T1000 (cell line): Measurements from ENCODE around the gene SLC35D3.
"Not testable (repeated sequence)": the region's sequence is repeated elsewhere in the genome, so short reads cannot be mapped to it uniquely, and the experiment has no call there.

Experiments
- DNase-seq: peaks from one replicate; lab custom pipeline; 2025; ENCODE audit warnings: mixed read lengths; lab: John Stamatoyannopoulos, UW

The SLC35D3 gene, protein sequence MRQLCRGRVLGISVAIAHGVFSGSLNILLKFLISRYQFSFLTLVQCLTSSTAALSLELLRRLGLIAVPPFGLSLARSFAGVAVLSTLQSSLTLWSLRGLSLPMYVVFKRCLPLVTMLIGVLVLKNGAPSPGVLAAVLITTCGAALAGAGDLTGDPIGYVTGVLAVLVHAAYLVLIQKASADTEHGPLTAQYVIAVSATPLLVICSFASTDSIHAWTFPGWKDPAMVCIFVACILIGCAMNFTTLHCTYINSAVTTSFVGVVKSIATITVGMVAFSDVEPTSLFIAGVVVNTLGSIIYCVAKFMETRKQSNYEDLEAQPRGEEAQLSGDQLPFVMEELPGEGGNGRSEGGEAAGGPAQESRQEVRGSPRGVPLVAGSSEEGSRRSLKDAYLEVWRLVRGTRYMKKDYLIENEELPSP

DNA sequence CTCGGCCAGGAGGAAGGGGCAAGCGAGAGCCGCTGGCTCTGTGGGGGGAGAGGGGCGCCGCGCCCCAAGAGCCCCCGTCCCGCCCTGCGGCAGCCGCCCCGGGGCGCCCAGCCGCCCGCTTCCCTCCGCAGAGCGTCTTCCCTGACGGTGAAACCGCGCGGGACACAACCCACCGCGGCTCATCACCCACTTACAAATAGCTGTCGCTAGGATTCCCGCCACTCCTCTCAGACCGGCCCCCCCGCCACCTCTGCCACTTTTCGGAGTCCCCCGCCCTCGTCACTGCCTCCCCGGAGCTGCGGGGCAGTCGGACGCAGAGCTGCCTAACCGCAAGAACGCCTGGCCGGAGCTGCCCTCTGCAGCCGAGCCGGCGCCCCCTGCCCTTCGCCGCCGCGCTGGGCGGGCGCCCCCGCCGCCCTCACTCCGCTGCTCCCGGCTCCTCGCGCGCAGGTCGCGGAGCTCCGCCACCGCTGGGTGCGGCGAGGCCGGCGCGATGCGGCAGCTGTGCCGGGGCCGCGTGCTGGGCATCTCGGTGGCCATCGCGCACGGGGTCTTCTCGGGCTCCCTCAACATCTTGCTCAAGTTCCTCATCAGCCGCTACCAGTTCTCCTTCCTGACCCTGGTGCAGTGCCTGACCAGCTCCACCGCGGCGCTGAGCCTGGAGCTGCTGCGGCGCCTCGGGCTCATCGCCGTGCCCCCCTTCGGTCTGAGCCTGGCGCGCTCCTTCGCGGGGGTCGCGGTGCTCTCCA is at the start of gene SLC35D3:
Gene SLC35D3 (plus strand): TSS at position 366 of the 749 bp plus-strand sequence. CDS start 128 bp downstream, at position 494.
- no peak for DNase-seq

DNA sequence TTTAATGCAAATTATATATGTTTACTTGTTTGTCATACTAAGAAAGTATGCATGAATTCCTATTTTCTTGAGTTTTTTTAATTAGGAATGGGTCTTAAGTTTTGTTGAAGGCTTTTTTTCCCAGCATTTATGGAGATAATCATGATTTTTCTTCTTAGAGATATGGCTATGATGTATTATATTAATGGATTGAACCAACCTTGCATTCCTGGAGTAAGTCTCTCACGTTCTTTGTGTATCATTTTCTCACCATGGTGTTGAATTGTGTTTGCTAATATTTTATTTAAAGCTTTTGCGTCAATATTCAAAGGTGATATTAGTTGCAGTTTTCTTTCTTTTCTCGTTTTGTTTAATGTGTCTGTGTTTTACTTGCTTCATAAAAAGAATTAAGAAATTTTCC is 48.4 kb upstream of the SLC35D3 start:
- no peak for DNase-seq

DNA sequence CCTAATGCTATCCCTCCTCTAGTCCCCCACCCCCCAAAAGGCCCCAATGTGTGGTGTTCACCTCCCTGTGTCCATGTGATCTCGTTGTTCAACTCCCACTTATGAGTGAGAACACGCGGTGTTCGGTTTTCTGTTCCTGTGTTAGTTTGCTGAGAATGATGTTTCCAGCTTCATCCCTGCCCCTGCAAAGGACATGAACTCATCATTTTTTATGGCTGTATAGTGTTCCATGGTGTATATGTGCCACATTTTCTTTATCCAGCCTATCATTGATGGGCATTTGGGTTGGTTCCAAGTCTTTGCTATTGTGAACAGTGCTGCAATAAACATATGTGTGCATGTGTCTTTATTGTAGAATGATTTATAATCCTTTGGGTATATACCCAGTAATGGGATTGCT is 45.6 kb upstream of the SLC35D3 start:
- DNase-seq: not testable (repeated sequence)

DNA sequence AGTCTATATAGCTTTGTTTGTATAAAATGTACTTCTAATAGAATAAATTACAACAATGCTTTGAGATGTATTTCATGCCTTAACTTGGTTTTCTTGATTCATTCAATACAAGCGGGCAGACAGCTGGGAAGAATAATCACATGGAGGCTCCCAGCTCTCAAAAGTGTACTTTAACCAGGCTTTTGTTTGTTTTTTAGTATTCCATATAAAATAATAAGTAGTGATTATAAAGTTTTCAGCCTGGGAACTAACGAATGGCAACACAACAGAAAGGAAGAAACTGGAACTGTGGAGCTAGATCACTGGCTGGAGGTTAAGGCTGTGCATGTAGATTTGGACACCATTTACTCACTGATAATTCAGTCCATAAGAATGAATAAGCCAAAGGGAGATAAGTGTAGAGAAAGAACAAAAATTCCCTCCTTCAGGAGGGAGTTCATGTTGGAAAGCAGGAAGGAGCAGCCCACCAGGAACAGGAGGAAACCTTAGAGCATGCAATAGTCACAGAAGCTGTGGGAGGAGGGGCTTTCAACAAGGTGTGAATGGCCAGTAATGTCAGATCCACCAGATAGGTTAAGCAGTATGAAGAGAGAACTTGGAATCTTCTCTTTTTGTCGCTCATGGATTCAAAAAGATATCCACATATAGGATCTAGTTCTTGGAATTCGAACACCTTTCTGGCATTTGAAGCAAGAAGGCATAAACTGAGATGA is 41.2 kb upstream of the SLC35D3 start:
- no peak for DNase-seq

DNA sequence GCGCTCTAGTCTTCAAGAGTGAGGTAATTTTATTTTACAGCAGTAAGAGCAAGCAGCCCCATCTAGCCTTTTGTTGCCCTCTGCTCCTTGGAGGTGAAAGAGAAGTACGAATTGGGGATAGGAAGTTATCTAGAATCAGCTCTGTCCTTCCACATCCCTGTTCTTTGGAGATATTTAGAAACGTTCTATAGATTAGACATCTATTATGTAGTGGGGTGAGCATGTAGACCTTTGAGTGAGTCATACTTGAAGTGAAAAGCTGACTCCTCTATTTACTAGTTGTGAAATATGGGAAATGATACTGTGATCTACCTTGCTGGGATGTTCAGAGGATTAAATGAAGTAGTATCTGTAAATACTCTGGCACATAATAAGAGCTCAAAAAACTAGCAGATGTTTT is 36.0 kb upstream of the SLC35D3 start:
- DNase-seq: no peak

DNA sequence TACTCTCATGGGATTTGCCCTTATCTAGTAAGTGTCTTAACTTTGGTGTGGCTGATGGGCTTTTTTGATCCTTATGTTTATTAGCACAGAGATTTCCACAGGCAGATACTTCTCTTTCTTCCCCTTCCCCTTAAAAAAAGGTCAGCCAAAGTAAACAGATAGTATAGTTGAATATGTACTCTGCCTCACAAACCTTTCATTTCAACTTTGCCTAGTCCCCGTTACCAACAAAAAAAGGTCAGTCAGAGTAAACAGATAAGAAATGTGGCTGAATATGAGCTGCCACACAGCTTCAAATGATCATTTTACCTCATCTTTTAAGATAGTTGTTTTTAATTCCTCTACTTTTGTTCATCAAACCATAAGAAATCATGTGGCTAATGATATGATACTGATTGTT is 34.1 kb upstream of the SLC35D3 start:
- no peak for DNase-seq

DNA sequence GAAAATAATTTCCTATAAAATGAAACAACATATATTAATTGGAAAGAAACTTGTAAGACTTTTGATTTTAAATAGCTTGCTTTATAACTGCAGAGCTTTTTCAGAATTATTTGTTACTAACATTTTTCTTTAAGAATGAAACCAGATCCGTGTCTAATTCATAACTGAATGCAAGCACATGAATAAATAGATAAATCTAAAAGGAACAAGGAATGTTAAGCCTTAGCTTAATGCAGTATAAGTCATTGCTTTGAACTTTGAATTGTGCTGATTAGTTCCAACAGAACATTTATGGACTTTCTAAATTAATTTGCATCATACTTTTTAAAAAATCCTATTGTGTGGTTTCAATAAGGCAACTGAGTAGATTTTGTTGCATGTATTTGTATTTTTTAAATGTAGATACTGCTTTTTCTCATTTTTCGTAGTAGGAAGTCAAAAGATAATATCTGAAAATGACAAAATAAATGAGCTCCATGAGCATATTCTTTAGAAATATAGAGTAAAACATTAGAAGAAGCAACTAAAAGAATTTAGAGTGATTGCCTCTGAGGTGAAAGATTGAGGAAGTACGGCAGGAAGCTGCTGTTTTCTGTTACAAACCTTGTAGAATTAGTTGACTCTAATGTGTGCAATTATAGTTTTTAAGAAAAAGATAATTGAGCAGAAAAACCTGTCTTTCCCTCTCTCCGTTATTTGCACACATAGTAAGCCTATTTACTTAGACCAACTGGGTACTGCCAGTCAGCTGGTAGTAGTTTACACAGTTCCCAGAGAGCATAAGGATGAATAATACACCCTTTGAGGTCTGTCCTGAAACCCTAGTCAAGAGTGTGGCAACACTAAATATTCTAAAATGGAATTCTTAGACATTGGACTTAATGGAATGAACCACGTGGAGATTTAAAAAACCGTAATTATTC is 32.6 kb upstream of the SLC35D3 start:
- DNase-seq: no peak

DNA sequence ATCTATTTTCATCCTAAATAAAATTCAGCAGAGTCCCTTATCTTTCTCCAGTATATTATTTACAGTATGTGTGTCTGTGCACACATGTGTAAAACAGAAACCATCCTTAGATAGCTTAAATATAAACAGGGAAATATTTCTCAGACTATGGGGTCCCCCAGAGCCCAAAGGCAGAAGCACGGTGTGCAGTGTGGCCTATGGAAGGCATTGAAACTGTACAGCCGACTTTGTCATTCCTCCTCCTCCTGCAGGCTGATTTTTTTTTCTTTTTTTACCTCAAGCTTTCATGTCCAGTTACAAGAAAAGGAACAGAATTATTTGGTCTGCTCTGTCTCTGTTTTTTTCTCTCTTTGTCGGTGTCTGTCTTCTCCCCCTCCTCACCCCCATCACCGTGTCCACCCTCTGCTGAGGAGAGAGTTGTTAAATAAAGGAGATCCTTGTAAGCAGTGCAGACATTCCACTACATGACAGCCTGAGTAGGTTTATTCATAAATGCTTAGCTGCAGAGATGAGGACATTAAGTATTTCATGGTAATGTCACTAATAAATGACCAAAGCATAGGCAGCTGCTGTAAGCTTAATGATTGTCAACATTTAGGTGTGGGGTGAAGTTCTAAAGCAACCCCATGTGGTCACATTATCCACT is 31.8 kb upstream of the SLC35D3 start:
- DNase-seq: no peak

DNA sequence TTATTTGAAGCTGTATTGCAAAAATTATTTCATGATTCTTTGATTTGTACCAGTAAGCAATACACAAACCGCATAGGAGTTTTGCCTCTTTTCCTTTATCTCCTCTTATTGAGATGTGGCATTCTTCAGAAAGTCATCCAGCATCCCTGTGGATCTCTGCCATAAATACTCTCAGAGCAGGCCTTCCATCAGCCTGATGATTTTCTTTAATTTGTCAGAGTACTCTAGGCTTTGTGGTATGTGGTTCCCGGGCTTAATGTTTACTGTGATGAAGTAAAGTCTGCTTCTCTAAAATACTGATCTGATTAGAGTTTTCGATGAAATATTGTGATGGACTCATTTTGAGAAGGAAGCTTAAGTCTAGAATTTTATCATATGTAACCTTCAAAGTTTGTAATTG is 31.1 kb upstream of the SLC35D3 start:
- DNase-seq: no peak

DNA sequence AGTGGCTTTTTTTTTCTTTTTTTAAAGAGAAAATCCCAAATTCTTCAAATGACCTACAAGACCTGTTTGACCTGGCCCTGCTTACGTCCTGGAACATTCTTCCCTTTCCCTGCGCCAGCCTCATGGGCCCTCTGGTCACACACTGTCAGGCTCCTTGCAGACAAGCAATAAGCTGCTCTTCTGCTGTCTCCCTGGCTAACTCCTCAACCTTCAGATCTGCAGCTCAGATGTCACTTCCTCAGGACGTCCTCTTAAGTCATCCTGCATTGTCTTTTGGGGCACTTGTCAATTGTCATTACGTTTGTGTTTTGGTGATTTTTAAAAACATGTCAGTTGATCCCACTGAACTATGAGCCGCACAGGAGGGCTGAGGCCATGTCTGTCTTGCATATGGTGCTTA is 28.9 kb upstream of the SLC35D3 start:
- no peak for DNase-seq

DNA sequence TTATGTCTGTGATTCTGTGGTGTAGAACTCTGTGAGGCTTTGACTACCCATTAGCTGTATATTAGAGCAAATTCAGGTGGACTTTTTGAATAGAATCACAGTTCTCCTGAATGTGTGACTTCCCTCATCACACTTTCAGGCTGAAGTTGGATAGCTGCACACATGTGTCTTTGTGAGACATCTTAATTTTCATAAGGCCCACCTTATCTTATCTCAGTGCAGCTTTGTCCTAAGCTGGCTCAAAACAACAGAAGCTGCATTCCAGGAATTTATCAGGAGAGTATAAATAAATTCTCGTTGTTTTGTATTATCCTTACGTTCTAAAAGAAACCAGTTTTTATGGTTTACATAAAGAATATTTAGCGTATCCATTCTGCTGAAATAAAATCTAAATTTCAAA is 26.2 kb upstream of the SLC35D3 start:
- no peak for DNase-seq

DNA sequence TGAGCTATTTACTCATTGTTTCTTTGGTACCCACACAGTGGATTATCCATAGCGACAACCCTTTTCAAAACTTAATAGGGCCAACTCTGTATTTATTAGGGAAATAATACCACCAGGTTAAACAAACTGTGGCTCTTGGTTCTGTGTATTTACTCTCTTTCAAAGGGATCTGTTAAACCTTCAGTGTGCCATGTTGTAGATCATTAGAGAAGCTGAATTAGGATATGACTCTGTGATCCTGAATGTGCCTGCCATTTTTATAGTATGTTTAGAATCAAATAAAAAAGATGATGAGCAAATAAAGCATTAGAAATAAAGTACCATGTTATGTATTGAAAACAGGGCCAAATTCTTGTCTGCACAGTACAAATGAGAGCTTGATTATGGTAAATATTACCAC is 25.0 kb upstream of the SLC35D3 start:
- DNase-seq: no peak

DNA sequence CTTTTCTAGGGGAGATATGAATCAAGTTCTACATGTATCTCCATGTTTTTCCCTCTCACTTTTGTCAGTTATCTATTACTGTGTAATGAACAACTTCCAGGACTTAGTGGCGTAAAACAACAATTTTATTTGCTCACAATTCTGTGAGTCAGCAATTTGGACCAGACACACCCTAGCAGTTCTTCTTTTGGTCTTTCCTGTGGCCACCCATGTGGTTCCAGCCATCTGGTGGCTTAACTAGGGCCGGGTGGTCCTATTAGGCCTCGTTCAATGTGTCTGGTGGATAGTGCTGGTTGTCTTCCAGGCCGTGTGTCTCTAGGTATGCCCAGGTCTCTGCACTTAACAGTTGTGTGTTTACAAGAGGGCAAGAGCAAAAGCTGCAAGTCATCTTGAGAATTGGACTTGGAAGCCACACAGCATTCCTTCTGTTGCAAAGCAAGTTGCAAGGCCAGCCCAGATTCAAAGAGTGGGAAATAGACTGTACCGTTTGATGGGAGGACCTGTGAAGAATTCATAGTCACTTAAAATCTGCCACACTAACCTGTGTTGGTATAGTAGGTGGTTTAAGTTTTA is 20.8 kb upstream of the SLC35D3 start:
- DNase-seq: no peak

DNA sequence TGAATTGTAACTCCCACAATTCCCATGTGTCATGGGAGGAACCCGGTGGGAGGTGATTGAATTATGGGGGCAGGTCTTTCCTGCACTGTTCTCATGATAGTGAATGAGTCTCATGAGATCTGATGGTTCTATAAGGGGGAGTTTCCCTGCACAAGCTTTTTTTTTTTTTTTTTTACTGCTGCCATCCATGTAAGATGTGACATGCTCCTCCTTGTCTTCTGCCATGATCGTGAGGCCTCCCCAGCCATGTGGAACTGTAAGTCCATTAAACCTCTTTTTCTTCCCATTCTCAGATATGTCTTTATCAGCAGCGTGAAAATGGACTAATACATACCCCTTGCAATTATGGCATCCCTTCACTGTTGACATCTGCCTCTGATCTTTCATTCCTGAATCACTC is 17.6 kb upstream of the SLC35D3 start:
- DNase-seq: not testable (repeated sequence)

DNA sequence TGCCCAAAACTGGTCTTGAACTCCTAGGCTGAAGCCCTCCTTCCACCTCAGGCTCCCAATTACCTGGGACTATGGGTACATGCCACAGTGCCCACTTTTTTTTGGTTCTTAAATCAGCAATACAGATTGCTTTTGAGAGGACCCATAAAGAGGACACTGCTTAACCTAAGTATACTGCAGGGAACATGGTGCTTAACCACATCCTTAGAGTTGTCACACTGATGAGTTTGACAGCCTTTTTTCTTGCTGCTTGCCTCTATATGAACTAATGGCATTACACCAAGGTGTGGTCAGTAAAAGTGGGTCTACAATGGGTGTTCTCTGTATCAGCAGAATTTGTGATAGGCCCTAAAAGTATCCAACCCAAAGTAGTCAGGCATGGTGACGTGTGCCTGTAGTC is 7.2 kb upstream of the SLC35D3 start:
- no peak for DNase-seq

DNA sequence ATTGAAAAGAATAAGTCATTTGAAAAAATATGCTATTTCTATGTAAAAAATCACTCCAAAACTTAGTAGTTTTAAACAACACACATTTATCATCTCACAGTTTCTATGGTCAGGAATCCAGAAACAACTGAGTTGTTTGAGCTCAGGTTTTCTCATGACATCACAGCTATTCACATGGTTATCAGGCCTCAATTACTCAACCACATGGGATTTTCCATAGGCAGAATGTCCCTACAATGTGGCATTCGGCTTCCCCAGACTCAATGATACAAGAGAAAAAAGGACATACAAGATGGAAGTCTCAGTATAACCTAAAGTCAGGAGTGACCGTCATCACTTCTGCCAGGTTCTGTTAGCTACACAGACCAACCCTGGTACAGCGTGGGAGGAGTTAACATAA is 3.4 kb upstream of the SLC35D3 start:
- no peak for DNase-seq

DNA sequence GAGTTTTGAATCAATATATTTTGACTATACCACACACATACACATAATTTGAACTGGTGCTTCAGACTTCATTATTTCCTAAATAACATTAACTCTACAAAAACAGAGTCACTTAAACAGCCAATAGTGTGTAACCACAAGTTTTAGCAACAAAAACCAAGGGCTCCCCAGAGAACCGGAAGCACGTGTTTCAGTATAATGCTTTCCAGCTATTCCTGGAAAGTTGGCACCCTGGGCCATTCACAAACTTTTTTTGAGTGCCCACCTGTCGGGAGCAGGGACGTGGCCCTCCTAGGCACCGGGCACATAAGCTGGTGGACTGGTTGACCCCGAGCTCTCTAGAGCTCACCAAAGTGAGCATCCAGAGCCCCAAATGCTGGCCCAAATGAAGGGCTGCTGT is 1.9 kb upstream of the SLC35D3 start:
- no peak for DNase-seq

DNA sequence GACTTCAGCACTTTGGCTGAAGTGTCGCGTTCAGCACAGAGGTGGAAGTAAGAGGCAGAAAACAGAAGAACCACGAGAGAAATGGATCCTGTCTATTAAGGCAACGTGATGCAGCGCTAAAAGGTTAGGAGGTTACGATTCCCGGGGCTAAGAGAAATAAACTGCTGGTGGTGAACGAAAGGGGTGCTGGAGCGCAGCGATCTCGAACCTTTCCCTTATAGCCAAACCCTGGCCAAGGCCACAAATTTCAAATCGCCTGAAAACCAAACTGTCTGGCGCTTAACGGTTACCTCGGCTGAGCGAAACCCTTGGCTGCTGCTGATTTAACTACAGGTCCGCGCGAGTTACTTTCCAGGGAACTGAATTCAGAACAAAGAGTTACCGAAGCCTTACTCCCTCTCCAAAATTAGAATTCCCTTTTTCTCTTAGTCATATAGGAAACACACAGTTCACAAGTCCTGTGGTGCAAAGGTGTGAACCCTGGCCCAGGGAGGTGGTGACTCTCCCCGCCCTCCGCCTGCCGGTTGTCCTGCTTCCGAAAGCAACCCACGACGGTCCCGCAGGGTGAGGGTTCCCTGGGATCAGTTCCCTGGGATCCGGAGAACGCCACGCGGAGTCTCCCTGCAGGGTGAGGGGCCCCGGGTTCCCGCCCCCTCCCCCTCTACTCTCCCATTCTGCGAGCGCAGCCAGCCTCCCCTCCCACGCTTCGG is 1.3 kb upstream of the SLC35D3 start:
- no peak for DNase-seq

DNA sequence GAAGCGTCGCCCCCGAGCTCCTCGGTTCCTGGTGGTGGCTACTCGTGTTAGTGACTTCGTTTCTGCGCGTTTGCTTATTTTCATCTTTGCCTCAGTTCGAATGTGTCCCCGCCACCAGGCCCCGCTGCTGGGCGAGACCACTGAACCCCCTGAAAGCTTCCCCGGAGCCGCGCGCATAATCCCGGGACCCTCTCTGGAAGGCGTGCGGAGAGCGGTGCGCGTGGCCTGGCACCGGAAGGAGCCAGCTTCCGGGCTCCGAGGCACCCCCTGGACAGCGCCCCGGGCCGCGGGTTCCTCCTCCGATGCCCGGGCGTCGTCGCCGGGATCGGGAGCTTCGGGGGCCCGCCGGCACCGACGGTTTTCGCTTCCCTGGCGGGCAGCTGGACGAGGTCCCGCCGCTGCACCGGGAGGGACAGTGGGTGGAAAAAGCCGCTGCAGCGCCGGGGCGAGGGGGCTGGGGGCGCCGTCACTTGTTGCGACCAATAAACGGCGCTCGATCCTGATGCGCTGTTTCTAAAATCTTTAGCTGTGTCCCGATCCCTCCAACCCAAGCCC is 643 bp upstream of the SLC35D3 start:
- DNase-seq: no peak

DNA sequence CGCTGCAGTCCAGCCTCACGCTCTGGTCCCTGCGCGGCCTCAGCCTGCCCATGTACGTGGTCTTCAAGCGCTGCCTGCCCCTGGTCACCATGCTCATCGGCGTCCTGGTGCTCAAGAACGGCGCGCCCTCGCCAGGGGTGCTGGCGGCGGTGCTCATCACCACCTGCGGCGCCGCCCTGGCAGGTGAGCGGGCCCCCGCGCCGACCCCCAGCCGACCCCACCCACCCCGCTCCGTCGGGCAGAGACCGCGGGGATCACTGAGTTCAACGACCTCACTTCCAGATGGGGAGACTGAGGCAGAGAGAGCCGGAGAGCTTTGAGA is 545 bp downstream of the SLC35D3 start:
- DNase-seq: no peak
